GM23248 (cell line): Measurements from ENCODE around the gene RNF186.

ENCODE experiments used
- EZH2 ChIP-seq: fragments of 200-600 bp; sonication (generic); IDR thresholded peaks from 2 replicates; pipeline ENCODE4 v1.6.1; 2018; ENCODE audit warnings: antibody characterized with exemption, mild to moderate bottlenecking; ENCODE audit not compliant: insufficient read depth, poor library complexity, severe bottlenecking
- EZH2phosphoT487 ChIP-seq: fragments of 200-600 bp; sonication (generic); IDR thresholded peaks from 2 replicates; pipeline ENCODE4 v1.6.1; 2018; ENCODE audit warnings: antibody characterized with exemption, moderate library complexity, mild to moderate bottlenecking, low read depth; ENCODE audit not compliant: insufficient read depth

GRCh38 chr1:19862944-19863343 is 47.9 kb upstream of the RNF186 start:
- TF ChIP-seq EZH2: no peak
- TF ChIP-seq EZH2phosphoT487: no peak
